IPS-15b (cell line): Measurements from ENCODE around the gene CDH13.

ENCODE experiments used
- H3K27me3 ChIP-seq: one replicate; pipeline ENCODE4 v1.6.1; 2013; ENCODE audit warnings: low read length; ENCODE audit not compliant: control insufficient read depth, insufficient read depth
- H3K36me3 ChIP-seq: one replicate; pipeline ENCODE4 v1.6.1; 2013; ENCODE audit warnings: low read length; ENCODE audit not compliant: control insufficient read depth, insufficient read depth
- H3K4me1 ChIP-seq: one replicate; pipeline ENCODE4 v1.6.1; 2013; ENCODE audit warnings: mild to moderate bottlenecking, low read length; ENCODE audit not compliant: control insufficient read depth, insufficient read depth
- H3K4me3 ChIP-seq: one replicate; pipeline ENCODE4 v1.5.1; 2013; ENCODE audit warnings: low read depth, low read length
- H3K9ac ChIP-seq: one replicate; pipeline ENCODE4 v1.6.1; 2013; ENCODE audit warnings: low read depth, mild to moderate bottlenecking, low read length
- H3K9me3 ChIP-seq: one replicate; pipeline ENCODE4 v1.6.1; 2013; ENCODE audit warnings: mild to moderate bottlenecking, low read length; ENCODE audit not compliant: control insufficient read depth, insufficient read depth

CDH13 gene

DNA sequence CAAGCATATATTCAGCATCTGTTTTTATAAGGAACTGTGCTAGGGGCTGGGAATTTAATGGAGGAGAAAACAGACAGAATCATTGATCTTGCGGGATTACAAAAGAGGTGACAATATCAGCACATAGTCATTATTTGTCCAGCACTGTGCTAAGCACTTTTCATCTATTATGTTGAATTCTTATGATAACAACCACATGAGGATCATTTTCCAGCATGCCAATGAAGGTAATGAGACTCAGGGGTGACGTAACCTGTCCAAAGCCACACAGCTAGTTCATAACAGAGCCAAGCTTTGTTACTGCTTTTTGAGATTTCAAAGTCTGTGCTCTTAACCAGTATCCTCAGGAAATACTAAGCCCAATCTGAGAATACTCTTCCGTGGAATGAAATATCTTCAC lies 503.3 kb downstream of the CDH13 start:
- no peak overlapping the region for H3K4me3 ChIP-seq
- H3K9ac ChIP-seq = no peak overlapping the region
- no peaks in the 10 kb centered on the region for H3K27me3 ChIP-seq
- H3K9me3 ChIP-seq = peaks cover 7% of the 10 kb centered on the region
- no peaks in the 10 kb centered on the region for H3K4me1 ChIP-seq
- no peaks in the 10 kb centered on the region for H3K36me3 ChIP-seq

DNA sequence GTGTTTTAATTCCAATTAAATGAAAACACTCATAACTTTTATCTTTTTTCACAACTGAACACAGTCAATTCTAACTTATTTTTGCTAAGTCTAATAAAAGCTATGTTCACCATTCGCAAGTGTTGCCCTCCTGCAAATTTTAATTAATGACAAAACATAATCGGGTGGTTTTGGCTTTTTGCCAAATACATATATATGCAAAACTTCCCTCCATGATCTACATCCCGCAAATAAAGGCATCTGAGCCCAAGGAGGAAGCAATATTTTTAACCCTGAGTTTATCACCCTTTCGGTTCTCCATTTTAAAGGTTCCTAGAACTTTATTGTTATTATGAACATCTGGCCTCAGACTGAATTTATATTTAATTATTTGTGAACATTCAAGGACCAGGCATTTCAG lies 507.9 kb downstream of the CDH13 start:
- Histone ChIP-seq H3K4me1 (no peaks in the 10 kb centered on the region), H3K9ac (no peak overlapping the region), H3K4me3 (no peak overlapping the region), H3K27me3 (no peaks in the 10 kb centered on the region), H3K9me3 (no peaks in the 10 kb centered on the region), H3K36me3 (no peaks in the 10 kb centered on the region)

DNA sequence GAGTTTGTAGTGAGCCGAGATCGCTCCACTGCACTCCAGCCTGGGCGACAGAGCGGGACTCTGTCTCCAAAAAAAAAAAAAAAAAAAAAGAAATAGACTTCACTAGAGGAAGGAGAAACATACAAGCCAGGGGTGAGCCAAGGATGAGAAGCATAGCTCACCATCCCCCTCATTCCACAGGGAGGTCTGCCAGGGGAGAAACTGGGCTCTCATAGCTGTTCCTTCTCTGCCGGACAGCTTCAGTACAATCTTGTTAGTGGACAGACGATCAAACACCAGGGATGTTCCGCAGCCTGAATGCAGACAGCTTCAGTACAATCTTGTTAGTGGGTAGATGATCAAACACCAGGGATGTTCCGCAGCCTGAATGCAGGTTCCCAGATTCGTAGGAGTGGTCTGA lies 509.6 kb downstream of the CDH13 start:
- Histone ChIP-seq H3K27me3 (no peaks in the 10 kb centered on the region), H3K4me1 (no peaks in the 10 kb centered on the region), H3K4me3 (no peak overlapping the region), H3K36me3 (no peaks in the 10 kb centered on the region), H3K9ac (no peak overlapping the region), H3K9me3 (no peaks in the 10 kb centered on the region)

DNA sequence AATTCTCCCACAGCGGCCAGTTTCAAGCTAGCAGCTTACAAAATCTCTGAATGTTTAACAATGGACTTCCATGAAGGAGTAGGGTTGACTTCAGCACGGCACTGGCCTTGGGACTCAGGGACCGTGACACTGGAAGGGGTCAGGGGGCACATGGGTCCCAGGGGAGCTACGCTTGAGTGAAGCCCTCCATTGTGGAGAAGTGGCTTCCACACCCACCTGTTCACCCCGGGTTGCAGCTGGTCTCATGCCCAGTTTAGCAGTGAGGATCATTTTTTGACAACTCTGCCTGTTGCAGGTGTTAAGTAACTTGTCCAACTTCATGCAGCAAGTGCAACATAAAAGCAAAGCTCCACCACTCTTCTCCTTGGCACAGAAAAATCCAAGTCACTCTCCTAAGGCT lies 510.2 kb downstream of the CDH13 start:
- Histone ChIP-seq H3K9ac (no peak overlapping the region), H3K4me1 (no peaks in the 10 kb centered on the region), H3K27me3 (no peaks in the 10 kb centered on the region), H3K9me3 (no peaks in the 10 kb centered on the region), H3K4me3 (no peak overlapping the region), H3K36me3 (no peaks in the 10 kb centered on the region)

DNA sequence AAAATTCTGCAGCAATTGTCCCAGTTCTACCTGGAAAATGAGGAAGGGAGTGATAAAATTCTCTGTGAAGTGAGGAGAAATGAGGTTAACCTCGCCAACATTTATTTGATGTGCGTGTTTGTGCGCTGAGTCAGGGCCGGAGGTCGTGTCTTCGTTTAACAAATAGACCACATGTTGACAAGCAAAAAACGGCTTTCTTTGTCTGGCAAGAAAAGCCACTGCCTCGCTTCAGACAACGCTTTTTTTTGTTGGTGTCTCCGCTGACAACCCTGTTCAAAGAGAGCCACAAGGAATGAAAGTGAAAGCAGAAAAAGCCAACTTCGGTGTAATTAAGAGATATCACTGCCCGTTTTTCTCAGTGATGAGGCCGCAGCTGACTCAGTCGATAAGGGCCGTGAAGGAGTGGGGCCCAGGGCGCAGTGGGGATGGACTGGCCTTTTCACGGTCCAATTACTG lies 510.6 kb downstream of the CDH13 start:
- Histone ChIP-seq H3K4me1 (no peaks in the 10 kb centered on the region), H3K4me3 (no peak overlapping the region), H3K9ac (no peak overlapping the region), H3K36me3 (no peaks in the 10 kb centered on the region), H3K9me3 (no peaks in the 10 kb centered on the region), H3K27me3 (no peaks in the 10 kb centered on the region)

DNA sequence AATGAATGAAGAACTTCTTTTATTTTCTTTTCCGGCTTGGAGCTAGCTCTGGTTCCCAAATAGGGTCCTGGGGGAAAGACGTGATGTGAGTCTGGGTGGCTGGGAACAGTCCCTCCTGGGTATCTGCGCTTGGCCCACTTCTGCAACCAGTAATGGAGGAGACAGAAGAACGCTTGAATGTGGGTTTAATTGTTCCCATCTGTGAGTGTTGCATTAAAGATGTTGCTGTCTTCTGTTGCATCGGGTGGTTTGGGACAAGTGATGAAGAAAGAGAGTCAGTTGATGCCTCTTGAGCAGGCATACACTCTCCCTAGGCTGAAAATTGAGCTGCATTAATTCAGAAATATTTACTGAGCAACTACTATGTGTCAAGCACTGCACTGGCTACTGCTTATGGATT lies 511.1 kb downstream of the CDH13 start:
- no peaks in the 10 kb centered on the region for H3K4me1 ChIP-seq
- no peaks in the 10 kb centered on the region for H3K9me3 ChIP-seq
- H3K9ac ChIP-seq = no peak overlapping the region
- H3K36me3 ChIP-seq = no peaks in the 10 kb centered on the region
- H3K27me3 ChIP-seq = no peaks in the 10 kb centered on the region
- H3K4me3 ChIP-seq = no peak overlapping the region

DNA sequence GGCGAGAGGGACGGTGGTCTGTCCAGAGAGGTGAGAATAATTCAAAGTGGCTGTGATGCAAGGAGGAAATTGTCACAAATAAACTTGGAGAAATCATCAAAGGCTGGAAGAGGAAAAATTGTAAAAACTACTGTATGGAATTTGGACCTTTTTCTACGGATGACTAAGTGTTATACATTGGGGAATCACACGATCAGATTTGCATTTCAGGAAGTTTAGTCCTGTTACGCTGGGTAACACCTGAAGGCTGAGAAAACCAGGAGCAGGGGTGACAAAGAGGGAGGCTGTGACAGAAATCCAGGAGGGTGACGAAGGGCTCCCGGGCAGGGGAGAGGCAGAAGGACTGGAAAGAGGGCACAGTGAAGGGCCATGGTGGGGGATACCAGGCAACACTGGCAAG lies 511.7 kb downstream of the CDH13 start:
- H3K4me1 ChIP-seq = no peaks in the 10 kb centered on the region
- H3K9me3 ChIP-seq = no peaks in the 10 kb centered on the region
- H3K4me3 ChIP-seq = no peak overlapping the region
- no peaks in the 10 kb centered on the region for H3K36me3 ChIP-seq
- no peaks in the 10 kb centered on the region for H3K27me3 ChIP-seq
- H3K9ac ChIP-seq = no peak overlapping the region

DNA sequence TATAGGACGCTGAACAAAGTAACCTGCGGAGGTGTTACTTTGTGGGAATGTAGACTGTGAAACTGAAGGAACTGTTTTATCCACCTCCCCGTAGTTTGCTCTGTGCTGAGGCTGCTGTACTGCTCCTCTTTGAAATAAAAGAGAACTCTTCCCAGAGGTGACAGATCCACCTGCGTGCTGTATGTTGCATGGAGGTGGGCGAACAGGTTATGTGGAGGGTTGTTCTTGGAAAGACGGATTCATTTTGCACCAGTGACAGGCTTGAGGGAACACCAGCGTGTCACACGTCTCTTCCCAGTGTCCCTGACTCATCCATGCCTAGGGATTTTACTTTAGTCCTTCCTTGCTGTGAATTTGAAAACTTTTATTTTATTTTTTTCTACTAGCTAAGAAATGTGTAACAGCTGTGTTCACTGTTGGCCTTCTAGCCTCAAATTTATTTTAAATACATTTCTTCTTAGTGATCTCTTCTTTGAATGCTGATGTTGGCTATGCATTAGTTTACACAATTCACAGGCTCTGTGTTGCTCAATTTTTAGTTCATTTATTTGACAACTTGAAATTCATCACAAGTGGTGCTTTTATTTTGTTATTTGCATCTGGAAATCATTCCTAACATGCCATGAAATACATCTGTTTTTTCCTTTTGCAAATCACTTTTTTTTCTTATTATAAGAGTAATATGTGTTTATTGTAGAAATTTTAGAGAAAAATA lies 512.4 kb downstream of the CDH13 start:
- Histone ChIP-seq H3K4me3 (no peak overlapping the region), H3K9me3 (no peaks in the 10 kb centered on the region), H3K27me3 (no peaks in the 10 kb centered on the region), H3K9ac (no peak overlapping the region), H3K36me3 (no peaks in the 10 kb centered on the region), H3K4me1 (peaks cover 2% of the 10 kb centered on the region)

DNA sequence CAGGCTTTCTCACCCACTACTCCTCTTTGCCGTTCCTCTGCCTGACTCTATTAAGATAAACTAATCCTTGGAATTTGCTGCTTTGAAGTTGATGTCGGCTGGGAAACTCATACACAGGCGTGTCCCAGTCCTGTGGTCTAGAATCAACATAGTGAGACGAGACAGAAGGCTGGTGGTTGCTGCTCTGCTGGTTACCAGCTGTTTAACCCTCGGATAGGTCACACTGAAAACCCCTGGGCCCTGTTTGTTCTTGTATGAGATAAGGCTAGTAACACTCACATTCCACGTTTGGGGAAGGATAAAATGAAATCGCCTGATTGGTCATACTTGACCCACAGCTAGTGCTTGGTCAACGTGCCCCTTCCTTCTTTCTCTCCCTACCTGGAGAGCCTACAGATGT lies 517.0 kb downstream of the CDH13 start:
- H3K36me3 ChIP-seq = no peaks in the 10 kb centered on the region
- H3K4me1 ChIP-seq = peaks cover 2% of the 10 kb centered on the region
- no peaks in the 10 kb centered on the region for H3K9me3 ChIP-seq
- H3K27me3 ChIP-seq = no peaks in the 10 kb centered on the region
- no peak overlapping the region for H3K9ac ChIP-seq
- no peak overlapping the region for H3K4me3 ChIP-seq

DNA sequence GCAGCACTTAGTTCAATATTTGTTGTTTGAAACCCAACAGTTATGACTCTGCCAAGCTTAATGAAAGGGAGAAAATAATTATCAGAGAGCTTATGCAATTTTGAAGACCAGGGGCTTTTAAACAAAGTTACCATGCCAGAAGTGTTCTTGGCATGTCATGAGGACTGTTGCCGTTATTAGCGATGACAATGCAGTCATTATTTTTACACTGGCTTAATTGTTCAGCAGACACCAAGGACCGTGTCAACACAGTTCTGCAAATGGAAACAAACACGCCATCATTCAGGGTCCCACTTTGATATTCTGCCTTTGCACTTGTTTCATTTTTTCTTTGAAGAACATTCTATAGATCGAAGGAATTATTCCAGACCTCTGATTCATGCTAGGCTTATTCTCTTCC lies 518.5 kb downstream of the CDH13 start:
- Histone ChIP-seq H3K9ac (no peak overlapping the region), H3K4me1 (peaks cover 2% of the 10 kb centered on the region), H3K9me3 (no peaks in the 10 kb centered on the region), H3K36me3 (no peaks in the 10 kb centered on the region), H3K27me3 (no peaks in the 10 kb centered on the region), H3K4me3 (no peak overlapping the region)

DNA sequence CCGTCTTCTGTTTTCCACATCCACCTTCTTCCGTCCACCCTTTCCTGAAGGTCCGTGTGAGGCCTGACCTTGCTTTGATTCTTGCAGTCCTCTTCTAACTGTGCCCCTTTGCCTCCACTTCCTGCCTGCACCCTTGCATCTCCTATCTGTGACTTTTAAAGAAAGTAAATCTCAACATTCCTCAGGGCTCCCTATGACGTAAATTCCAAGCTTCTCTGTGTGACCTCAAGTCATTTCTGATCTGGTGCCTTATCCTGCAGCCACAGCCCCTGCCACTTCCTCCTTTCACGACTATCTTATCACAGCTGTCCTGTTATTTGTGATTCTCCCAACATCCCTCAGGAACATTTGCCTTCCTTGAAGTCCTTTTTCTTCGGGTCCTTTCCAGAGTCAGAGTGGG lies 520.5 kb downstream of the CDH13 start:
- H3K9me3 ChIP-seq = no peaks in the 10 kb centered on the region
- no peaks in the 10 kb centered on the region for H3K27me3 ChIP-seq
- H3K4me1 ChIP-seq = peaks cover 2% of the 10 kb centered on the region
- no peak overlapping the region for H3K4me3 ChIP-seq
- no peaks in the 10 kb centered on the region for H3K36me3 ChIP-seq
- no peak overlapping the region for H3K9ac ChIP-seq

DNA sequence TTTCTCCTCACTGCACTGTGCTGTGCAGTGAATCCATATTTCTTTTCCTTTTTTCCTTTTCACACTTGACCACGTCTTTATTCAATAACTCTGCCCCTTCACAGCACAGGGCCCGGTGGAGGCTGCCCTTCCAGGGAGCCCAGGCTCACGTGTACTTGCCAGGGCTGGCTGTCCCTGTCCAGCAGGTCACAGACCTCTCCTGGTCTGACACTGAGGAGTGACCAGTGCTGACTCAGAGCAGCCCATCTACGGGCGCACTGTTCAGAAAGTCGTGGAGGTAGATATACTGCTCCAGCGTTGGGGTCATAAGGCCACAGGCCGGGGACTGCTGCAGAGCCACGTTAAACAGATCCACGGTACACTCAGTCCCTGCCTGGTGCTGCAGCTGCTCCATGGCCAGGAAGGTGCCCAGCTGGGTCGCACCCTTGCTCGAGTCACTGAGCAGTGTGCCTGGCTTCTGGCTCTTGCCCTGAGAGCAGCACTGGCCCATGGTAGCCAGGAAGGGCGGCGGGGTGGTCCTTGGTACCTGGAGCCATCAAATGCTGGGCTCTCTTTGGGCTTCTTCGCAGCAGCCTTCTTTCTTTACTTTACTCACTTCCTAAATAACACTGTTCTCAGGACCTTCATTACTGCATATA lies 531.7 kb downstream of the CDH13 start:
- peaks cover 7% of the 10 kb centered on the region for H3K4me1 ChIP-seq
- no peaks in the 10 kb centered on the region for H3K36me3 ChIP-seq
- no peak overlapping the region for H3K4me3 ChIP-seq
- H3K9ac ChIP-seq = no peak overlapping the region
- no peaks in the 10 kb centered on the region for H3K9me3 ChIP-seq
- no peaks in the 10 kb centered on the region for H3K27me3 ChIP-seq
